Thyroid gland (tissue), 4 donors: Measurements from ENCODE around the gene ADAMTS12. TPM values are rescaled to one million over a fixed set of nuclear protein-coding genes. Genes with fewer than 3 reads are reported as not detected.

Source experiments
- DNase-seq, 2 donors: peaks; one replicate each; pipeline ENCODE4 v3.0.0-alpha.2; 2019
- H3K27ac ChIP-seq, 3 donors: fragments of 200-600 bp; sonication (generic); 1 replicate in 2 of 3; 2 replicates in 1 of 3; pipeline ENCODE4 v1.5.1; 2016 to 2019; ENCODE audit warnings: mild to moderate bottlenecking in 1 of 3, moderate library complexity in 1 of 3
- H3K27me3 ChIP-seq: fragments of 200-600 bp; sonication (generic); one replicate; pipeline ENCODE4 v1.5.1; 2019
- H3K36me3 ChIP-seq, 2 donors: fragments of 200-600 bp; sonication (generic); one replicate each; pipeline ENCODE4 v1.5.1; 2016 to 2019
- H3K4me1 ChIP-seq, 2 donors: fragments of 200-600 bp; sonication (generic); one replicate each; pipeline ENCODE4 v1.5.1; 2017 to 2019
- H3K4me3 ChIP-seq, 3 donors: fragments of 200-600 bp; sonication (generic); replicated peaks in 1 of 3; 1 replicate in 2 of 3; 2 replicates in 1 of 3; pipeline ENCODE4 v1.5.1; 2016; ENCODE audit warnings: mild to moderate bottlenecking in 1 of 3
- H3K9me3 ChIP-seq: fragments of 200-600 bp; sonication (generic); one replicate; pipeline ENCODE4 v1.5.1; 2017
- CTCF ChIP-seq, 6 experiments: fragments of 200-600 bp in 3 of 6; fragments of 450-650 bp in 3 of 6; sonication (generic) in 3 of 6; IDR thresholded peaks; one replicate each; pipeline ENCODE4 v1.5.1; 2016 to 2019; ENCODE audit warnings: antibody characterized with exemption in 6 of 6, mild to moderate bottlenecking in 2 of 6, inconsistent platforms in 1 of 6, moderate library complexity in 1 of 6
- POLR2A ChIP-seq, 2 donors: fragments of 450-650 bp; IDR thresholded peaks; one replicate each; pipeline ENCODE4 v1.6.1; 2017; ENCODE audit warnings: antibody characterized with exemption in 2 of 2, mild to moderate bottlenecking in 2 of 2, moderate library complexity in 1 of 2
- WGBS, 2 donors: methylation state at CpG; one replicate each; pipeline ENCODE4 v1.1.5; 2017; 5-methylcytosine and 5-hydroxymethylcytosine counted together
- intact Hi-C: fragments of 100-400 bp; cut with DNase I; formaldehyde crosslinking; loops from one replicate; pipeline ENCODE4 v1.15.1; 2023
- total RNA-seq, 4 donors: library from RNA; depleted of rRNA; stranded (reverse); fragments of >200 nt; gene quantifications; one replicate each; pipeline ENCODE4 v1.2.3, GENCODE V29; 2016

The ADAMTS12 gene
- total RNA-seq, 4 donors from 2014 or later, result 1.3 to 5.8 (median 2.3) TPM

DNA sequence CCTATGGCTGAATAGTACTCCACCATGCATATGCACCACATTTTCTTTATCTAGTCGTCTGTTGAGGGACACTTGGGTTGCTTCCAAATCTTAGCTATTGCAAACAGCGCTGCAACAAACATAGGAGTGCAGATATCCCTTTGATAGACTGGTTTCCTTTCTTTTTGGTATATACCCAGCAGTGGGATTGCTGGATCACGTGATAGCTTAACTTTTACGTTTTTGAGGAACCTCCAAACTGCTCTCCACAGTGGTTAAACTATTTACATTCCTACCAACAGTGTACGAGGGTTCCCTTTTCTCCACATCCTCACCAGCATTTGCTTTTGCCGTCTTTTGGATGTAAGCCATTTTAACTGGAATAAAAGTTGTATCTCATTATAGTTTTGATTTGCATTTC is 308.5 kb downstream of the ADAMTS12 start:
- DNase-seq, result no peak
- Histone ChIP-seq H3K4me1 (no peaks in the 10 kb centered on the region), H3K4me3 (no peak overlapping the region), H3K9me3 (no peaks in the 10 kb centered on the region), H3K36me3 (no peaks in the 10 kb centered on the region), H3K27ac (no peak overlapping the region), H3K27me3 (no peaks in the 10 kb centered on the region)
- 82 to 89% methylated on average over 6 of the region's 6 CpGs for WGBS, 2 donors
- intact Hi-C loops, result no loop called here
- no peak for TF ChIP-seq CTCF (IDR thresholded peaks at IDR 0.05)
- no peak for TF ChIP-seq POLR2A (IDR thresholded peaks at IDR 0.05)

DNA sequence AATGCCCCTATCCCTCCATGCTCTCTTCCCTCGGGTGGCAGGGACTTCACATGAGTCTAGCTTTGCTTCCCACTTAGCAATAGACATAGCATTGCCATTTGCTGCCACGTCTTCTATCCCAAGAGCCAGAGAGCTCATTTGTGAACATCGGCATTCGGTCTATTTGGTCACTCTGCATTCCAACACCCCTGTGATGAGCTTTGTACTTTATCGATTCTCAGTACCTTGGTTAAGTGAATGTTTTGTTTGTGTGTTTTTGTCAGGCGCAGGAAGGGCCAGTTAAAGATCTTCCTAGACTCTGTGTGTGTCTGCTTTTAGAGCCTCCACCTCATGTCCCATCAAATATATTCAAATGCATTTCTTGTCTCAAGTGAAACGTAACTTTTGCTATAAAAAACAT is 309.4 kb downstream of the ADAMTS12 start:
- no peak for DNase-seq
- intact Hi-C loops, result no loop called here
- no peaks in the 10 kb centered on the region for H3K9me3 ChIP-seq
- H3K36me3 ChIP-seq, result no peaks in the 10 kb centered on the region
- H3K27ac ChIP-seq, result no peak overlapping the region
- TF ChIP-seq CTCF (IDR thresholded peaks at IDR 0.05) (no peak), POLR2A (IDR thresholded peaks at IDR 0.05) (no peak)
- H3K27me3 ChIP-seq, result no peaks in the 10 kb centered on the region
- WGBS, 2 donors, result 80 to 83% methylated on average over 7 of the region's 7 CpGs
- no peak overlapping the region for H3K4me3 ChIP-seq
- no peaks in the 10 kb centered on the region for H3K4me1 ChIP-seq

GRCh38 chr5:33579789-33580188 is 312.0 kb downstream of the ADAMTS12 start:
- Histone ChIP-seq H3K9me3 (no peaks in the 10 kb centered on the region), H3K4me1 (no peaks in the 10 kb centered on the region), H3K27ac (no peak overlapping the region), H3K27me3 (no peaks in the 10 kb centered on the region), H3K4me3 (no peak overlapping the region), H3K36me3 (no peaks in the 10 kb centered on the region)
- no peak for DNase-seq
- 86 to 94% methylated on average over 2 of the region's 2 CpGs for WGBS, 2 donors
- no peak for TF ChIP-seq CTCF (IDR thresholded peaks at IDR 0.05)
- TF ChIP-seq POLR2A (IDR thresholded peaks at IDR 0.05), result no peak
- intact Hi-C loops, result no loop called here

GRCh38 chr5:33579152-33579551 is 312.6 kb downstream of the ADAMTS12 start:
- H3K36me3 ChIP-seq, result no peaks in the 10 kb centered on the region
- TF ChIP-seq POLR2A (IDR thresholded peaks at IDR 0.05) (no peak), CTCF (IDR thresholded peaks at IDR 0.05) (no peak)
- 65 to 72% methylated on average over 3 of the region's 3 CpGs for WGBS, 2 donors
- no peaks in the 10 kb centered on the region for H3K4me1 ChIP-seq
- intact Hi-C loops, result no loop called here
- no peak overlapping the region for H3K27ac ChIP-seq
- H3K4me3 ChIP-seq, result no peak overlapping the region
- no peaks in the 10 kb centered on the region for H3K9me3 ChIP-seq
- DNase-seq, result no peak
- H3K27me3 ChIP-seq, result no peaks in the 10 kb centered on the region

GRCh38 chr5:33576726-33577590 is 314.8 kb downstream of the ADAMTS12 start:
- H3K27ac ChIP-seq, result no peak overlapping the region
- no peaks in the 10 kb centered on the region for H3K36me3 ChIP-seq
- H3K4me3 ChIP-seq, result no peak overlapping the region
- H3K4me1 ChIP-seq, result no peaks in the 10 kb centered on the region
- no peak for TF ChIP-seq CTCF (IDR thresholded peaks at IDR 0.05)
- no peak for TF ChIP-seq POLR2A (IDR thresholded peaks at IDR 0.05)
- H3K9me3 ChIP-seq, result no peaks in the 10 kb centered on the region
- no peak for DNase-seq
- intact Hi-C loops, result no loop called here
- H3K27me3 ChIP-seq, result no peaks in the 10 kb centered on the region
- 90 to 91% methylated on average over 10 of the region's 10 CpGs for WGBS, 2 donors
